Body of pancreas (tissue), 4 donors: ENCODE measurements around the gene THSD4.

Experiments used
- CTCF ChIP-seq, 7 experiments: fragments of 450-650 bp in 4 of 7; fragments of 200-600 bp in 3 of 7; sonication (generic) in 3 of 7; IDR thresholded peaks; one replicate each; pipeline ENCODE4 v1.5.1; 2016 to 2019; ENCODE audit warnings: antibody characterized with exemption in 7 of 7
- POLR2A ChIP-seq, 3 donors: fragments of 450-650 bp; IDR thresholded peaks; one replicate each; pipeline ENCODE4 v1.6.1; 2016; ENCODE audit warnings: antibody characterized with exemption in 3 of 3, mild to moderate bottlenecking in 2 of 3

- no peak for TF ChIP-seq CTCF (IDR thresholded peaks at IDR 0.05)
- no peak for TF ChIP-seq POLR2A (IDR thresholded peaks at IDR 0.05)
Measured at GRCh38 chr15:71607383-71607782, 492.1 kb downstream of the THSD4 start.
